ENCODE data around the gene HDHD3. TPM values are rescaled to one million over a fixed set of nuclear protein-coding genes. Genes with fewer than 3 reads are reported as not detected.
A peak's percentile ranks its signal among the peaks of the same experiment; 100 is the strongest.
"Not testable (repeated sequence)": the region's sequence is repeated elsewhere in the genome, so short reads cannot be mapped to it uniquely, and the experiment has no call there.

HDHD3 gene
- total RNA-seq, 1 donor from 2014 or later, result 9.8 TPM

DNA sequence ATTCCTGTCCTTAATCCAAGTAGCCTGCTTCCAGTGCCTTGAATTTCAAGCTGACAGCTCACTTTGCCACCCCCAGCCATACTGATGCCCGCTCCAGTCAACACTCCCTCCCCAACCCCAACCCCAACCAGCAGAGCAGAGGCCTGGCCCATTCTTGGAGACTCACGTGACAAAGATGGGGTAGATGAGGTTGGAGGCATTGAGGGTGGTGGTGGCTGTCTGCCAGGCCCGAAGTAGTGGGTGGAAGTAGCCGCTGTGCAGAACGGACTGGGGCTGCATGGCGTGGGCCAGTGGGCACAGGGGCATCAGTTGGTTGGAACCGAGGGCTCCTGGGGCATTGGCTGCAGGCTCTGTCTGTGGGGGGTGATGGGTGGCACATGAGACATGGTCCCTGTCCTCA is 16.5 kb upstream of the HDHD3 start:
- DNase-seq, result no peak
- no peak for ATAC-seq (ENCODE audit: poor library complexity)
- intact Hi-C loops (cut with DNase I), result no loop called here

DNA sequence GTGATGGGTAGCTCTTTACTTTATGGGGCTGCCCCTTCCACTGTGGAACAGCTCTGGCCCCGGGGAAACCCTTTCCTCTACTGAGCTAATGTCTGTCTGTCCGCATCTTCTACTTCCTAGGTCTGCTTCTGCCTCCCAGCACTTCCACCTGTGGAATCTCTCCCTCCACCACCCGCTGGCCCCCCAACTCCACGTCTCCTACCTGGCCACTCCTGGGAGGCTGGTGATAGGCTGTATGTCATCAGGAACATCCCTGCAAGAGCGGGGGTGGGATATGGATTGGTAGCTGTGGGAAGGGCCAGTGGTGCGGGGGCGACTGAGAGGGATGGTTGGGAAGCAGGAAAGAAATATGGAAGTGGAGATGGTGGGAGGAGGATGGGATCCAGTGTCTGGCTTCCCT is 15.1 kb upstream of the HDHD3 start:
- intact Hi-C loops (cut with DNase I), result no loop called here
- DNase-seq, result no peak
- no peak for ATAC-seq (ENCODE audit: poor library complexity)

DNA sequence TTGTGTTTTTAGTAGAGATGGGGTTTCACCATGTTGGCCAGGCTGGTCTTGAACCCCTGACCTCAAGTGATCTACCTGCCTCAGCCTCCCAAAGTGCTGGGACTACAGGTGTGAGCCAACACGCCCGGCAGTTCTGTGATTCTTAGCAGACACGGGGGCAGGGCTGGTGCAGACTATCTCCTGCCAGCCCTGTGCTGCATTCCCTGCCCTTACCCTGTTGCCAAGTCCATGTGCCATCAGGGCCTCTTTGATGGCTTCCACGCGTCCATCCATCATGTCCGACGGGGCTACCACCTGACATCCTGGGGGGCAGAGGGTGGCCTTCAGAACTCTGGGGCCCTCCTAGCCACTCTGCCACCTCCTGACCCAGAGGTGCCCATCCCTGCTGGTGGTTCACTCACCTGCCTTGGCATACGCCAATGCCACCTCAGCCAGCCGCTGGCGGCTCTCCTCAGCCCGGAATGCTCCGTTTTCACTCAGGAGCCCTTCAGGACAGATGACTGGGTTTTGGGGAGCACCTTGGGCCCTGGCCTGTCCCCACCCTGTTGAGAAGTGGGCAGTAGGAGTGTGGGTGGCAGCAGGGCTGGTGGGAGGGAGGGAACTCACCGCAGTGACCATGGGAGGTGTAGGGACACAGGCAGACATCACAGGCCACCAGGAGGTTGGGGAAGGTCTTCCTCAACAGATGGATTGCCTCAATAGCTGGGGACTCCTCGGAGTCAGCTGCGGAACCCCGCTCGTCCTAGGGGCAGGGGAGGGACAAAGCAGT is 13.6 kb upstream of the HDHD3 start:
- ATAC-seq (ENCODE audit: poor library complexity) (no peak), DNase-seq (no peak)
- intact Hi-C loops (cut with DNase I), result no loop called here

DNA sequence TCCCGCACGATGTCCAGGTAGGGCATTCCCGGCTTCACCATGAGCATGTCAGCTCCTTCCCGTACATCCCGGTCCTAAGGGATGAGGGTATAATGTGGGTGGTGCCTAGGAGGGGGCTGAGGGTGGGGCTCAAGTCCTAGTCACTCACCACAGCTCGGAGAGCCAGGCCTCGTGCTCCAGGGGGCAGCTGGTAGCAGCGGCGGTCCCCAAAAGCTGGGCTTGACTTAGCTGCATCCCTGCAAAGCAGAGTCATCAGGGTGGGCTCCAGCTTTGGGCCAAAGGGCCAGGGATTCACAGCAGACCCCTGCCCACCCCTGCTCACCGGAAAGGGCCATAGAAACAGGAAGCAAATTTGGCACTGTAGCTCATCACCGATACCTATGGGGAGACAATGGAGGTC is 12.7 kb upstream of the HDHD3 start:
- no peak for DNase-seq
- ATAC-seq (ENCODE audit: poor library complexity), result no peak
- intact Hi-C loops (cut with DNase I), result no loop called here

DNA sequence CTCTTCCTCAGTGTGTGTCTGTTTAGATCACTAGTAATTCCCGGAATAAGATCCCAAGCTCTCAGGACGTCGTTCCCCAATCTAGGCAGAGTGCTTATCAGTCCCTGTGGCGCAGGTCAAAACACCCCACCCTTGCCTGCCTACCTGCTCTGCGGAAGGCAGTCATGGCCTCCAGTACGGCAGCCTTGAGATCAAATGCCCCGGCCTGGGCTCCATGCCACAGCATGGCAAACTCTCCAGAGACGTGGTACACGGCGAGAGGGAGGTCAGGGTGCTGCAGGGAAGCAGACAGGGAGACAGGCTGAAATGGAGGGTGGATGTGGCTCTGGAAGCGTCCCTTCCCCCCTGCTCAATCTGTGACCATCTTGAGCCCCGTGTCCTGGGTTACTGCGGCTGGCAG is 12.0 kb upstream of the HDHD3 start:
- DNase-seq (no peak), ATAC-seq (ENCODE audit: poor library complexity) (peak; percentile 16)
- intact Hi-C loops (cut with DNase I), result no loop called here

DNA sequence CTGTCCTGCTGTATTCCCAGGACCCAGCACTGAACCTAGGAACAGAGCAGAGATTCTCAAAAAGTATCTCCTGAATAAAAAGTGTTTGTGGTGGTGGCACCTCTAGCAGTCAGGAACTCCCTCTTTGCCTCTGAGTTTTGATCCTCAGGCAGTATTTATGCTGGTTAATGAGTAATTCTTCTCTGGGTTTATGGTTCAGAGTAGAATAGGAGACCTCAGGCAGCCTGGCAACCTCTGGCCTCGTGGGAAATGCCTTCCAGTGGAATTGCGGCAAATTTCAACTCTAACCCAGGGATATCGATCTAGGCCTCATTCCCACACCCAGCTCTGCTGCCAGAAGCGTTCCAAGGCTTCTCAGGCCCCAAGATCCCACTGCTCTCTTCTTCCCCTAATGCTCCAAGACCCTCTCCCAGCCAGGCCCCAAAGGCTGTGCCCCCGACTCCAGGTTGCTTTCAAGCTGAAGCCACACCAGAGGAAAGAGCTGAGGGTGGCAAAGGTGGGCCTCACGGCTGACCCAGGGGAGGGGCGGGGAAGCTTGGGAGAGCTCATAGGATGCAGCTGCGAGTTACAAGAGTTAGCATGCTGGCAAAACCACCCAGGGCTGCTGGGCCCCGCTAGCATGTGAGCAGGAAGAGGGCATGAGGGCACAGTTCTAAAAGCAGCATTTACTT is 10.9 kb upstream of the HDHD3 start:
- intact Hi-C loops (cut with DNase I), result no loop called here

DNA sequence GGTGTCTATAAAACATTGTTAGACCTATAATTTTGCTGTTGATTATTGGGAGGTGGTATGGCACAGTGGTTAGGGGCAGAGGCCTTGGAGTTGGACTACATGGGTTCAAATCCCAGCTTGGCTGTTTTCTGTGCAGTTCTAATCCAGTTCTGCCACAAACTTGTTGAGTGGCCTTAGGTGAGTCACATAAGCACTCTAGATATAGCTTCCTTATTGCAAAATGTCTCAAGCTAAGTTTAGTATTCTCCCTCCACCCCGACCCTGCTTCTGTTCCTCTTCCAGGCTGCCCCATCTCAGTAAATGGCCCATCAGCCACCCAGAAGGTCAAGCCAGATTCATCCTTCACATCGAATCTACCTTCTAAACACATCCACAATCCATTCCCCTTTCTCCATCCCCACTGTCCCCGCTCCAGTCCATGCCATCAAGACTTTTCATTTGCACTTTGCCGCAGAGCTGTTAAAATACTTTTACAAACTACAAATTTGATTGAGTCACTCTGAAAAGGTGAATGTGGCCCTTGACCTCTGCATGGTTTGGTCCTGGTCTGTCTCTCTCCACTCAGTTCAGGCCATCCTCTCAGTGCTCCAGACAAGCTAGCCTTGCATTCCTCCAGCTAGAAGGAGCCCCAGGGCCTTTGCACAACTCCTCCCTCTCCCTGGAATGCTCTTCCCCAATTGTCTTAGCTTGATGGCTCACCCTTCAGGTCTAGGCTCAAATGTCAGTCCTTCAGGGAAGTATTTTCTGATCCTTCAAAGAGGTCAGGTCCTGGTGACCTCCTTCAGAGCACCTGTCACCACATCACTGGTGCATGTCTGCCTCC is 10.0 kb upstream of the HDHD3 start:
- no peak for ATAC-seq (ENCODE audit: poor library complexity)
- intact Hi-C loops (cut with DNase I), result no loop called here
- no peak for DNase-seq

More for the DNA sequence above, 10.9 kb upstream of the HDHD3 start:
- DNase-seq (no peak), ATAC-seq (ENCODE audit: poor library complexity) (no peak)

DNA sequence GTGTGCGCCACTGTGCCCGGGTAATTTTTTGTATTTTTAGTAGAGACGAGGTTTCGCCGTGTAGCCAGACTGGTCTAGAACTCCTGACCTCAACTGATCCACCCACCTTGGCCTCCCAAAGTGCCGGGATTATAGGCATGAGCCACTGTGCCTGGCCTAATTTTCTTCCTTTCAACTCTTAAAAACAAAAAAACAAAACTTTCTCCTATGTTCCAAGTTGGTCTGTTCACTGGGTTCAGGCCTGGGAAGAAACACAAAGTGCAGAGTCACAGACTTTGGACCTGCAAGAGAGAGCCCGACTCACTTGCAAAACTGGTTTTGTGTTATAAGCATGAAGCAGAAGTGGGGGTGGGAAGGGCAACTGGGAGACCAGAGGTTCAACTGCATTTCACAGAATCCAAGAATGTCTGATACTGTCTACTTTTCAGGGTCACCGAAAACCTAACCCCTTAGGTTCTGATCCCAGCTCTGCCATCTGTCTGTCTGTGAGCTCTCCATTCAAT is 5.2 kb upstream of the HDHD3 start:
- no peak for ATAC-seq (ENCODE audit: poor library complexity)
- intact Hi-C loops (cut with DNase I), result no loop called here
- DNase-seq, result no peak

DNA sequence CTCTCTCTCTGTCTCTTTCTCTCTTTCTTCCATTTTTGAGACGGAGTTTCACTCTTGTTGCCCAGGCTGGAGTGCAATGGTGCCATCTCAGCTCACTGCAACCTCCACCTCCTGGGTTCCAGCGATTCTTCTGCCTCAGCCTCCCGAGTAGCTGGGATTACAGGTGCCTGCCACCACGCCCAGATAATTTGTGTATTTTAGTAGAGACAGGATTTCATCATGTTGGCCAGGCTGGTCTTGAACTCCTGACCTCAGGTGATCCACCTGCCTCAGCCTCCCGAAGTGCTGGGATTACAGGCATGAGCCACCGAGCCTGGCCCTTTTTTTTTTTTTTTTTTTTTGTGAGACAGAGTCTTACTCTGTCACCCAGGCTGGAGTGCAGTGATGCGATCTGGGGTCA is 4.7 kb upstream of the HDHD3 start:
- ATAC-seq (ENCODE audit: poor library complexity); DNase-seq; intact Hi-C loops (cut with DNase I): not testable (repeated sequence)

DNA sequence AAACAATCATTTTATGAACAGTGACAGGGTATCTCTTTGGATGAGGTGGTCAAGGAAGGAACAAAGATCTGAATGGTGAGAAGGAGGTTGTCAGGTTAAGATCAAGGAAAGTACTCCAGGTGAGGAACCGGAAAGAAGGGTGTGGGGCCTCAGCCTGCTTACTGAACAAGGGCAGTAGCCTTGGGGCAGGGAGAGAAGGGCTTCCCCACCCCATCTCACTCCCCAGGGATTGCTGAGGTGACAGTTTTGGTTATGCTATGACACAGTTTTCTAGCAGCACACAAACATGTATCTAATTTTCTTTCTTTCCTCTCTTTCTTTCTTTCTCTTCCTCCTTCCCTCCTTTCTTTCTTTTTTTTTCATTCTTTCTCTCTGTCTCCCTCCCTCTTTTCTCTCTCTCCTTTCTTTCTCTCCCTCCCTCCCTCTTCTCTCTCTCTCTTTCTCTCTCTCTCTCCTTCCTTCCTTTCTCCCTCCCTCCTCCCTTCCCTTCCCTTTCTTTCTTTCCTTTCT is 4.1 kb upstream of the HDHD3 start:
- intact Hi-C loops (cut with DNase I), result no loop called here
- no peak for ATAC-seq (ENCODE audit: poor library complexity)

DNA sequence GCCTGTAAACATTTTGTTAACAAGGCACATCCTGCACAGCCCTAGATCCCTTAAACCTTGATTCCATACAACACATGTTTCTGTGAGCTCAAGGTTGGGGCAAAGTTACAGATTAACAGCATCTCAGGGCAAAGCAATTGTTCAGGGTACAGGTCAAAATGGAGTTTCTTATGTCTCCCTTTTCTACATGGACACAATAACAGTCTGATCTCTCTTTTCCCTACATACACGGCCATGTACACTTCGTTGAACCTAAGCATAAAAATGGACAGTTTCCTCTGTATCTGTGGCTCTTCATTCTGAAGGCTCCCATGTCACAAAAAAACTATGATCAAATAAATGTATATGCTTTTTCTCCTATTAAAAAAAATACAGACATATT is 3.0 kb upstream of the HDHD3 start:
- ATAC-seq (ENCODE audit: poor library complexity); intact Hi-C loops (cut with DNase I); DNase-seq: not testable (repeated sequence)

More for the DNA sequence above, 4.1 kb upstream of the HDHD3 start:
- no peak for DNase-seq

DNA sequence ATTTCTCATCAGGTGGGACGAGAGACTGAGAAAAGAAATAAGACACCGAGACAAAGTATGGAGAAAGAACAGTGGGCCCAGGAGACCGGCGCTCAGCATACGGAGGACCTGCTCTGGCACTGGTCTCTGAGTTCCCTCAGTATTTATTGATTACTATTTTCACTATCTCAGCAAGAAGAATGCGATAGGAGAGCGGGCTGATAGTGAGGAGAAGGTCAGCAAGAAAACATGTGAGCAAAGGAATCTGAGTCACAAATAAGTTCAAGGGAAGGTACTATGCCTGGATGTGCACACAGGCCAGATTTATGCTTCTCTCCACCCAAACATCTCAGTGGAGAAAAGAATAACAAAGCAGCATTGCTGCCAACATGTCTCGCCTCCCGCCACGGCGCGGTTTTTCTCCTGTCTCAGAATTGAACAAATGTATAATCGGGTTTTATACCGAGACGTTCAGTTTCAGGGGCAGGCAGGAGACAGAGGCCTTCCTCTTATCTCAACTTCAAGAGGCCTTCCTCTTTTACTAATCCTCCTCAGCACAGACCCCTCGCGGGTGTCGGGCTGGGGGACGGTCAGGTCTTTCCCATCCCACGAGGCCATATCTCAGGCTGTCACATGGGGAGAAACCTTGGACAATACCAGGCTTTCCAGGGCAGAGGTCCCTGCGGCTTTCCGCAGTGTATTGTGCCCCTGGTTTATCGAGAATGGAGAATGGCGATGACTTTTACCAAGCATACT is 2.5 kb upstream of the HDHD3 start:
- ATAC-seq (ENCODE audit: poor library complexity); DNase-seq; intact Hi-C loops (cut with DNase I): not testable (repeated sequence)

DNA sequence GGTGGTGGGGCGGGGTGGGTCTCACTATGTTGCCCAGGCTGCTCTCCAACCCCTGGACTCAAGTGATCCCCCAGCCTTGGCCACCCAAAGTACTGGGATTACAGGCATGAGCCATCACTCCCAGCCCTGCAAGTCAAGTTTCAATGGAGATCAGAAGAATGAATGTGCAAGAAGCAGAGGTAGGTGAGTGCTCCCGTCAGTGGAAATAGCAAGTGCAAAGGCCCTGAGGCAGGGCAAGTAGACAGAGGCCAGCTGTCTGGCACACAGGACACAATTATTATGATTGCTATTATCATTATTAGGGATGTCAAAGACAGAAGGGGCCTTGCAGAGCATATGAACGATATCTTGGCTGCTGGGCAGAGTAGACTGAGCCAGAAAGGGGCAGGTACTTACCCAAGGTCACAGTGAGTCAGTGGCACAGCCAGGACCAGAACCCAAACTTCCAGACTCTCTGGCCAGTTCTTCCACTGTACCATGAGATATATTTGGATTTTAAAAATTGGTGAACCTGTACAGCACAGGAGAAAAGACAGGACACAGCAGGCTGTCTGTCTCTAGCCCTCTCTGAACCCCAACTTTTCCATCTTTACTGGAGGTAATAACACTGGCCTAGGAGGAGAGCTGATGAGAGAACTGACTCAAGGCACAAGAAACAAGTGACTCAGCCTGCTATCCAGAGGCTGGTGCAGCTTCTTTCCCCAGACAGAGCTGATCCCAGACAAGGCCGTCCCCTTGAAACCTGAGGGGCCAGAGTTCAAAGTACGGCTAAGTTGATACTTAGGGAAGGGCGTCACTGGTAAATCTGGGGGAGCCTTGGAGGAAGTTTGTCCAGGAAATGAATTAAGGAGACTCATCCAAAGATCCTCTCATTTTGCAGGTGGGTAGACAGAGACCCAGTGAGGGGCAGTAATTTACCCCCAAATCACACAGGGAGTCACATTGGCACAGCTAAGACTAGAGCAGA is 1.4 kb downstream of the HDHD3 start:
- intact Hi-C loops (cut with DNase I), result no loop called here
- ATAC-seq (ENCODE audit: poor library complexity) (no peak), DNase-seq (no peak)

DNA sequence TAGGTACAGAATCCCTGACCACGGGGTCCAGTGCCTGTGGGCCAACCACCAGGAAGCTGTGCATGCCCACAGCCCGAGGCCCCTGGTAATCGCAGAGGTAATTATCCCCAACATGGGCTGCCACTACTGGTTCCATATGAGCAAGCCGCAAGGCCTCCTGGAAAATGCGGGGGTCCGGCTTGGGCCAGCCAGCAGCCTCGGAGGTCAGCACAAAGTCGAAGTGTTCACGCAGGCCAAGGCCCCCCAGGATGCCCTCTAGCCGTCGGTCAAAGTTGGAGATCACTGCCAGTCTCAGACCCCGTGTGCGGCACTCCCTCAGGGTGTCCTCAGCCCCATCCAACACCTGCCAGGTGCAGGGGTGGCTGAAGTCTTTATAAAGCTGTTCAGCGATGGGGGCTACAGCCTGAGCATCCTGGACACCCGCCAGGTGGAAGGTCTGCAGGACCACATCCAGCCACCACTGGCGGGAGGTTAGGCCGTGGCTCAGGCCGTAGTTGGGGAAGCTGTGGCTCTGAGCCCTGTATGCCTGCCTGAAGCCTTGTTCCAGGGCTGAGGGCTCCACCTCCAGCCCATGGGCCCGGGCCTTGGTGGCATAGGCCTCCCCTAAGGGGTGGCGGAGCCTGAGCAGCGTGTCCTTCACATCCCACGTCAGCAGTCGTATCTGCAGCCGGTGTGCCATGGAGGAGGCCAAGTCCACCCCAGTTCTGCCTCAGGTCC is 3.0 kb downstream of the HDHD3 start:
- no peak for DNase-seq
- no peak for ATAC-seq (ENCODE audit: poor library complexity)
- intact Hi-C loops (cut with DNase I), result no loop called here

DNA sequence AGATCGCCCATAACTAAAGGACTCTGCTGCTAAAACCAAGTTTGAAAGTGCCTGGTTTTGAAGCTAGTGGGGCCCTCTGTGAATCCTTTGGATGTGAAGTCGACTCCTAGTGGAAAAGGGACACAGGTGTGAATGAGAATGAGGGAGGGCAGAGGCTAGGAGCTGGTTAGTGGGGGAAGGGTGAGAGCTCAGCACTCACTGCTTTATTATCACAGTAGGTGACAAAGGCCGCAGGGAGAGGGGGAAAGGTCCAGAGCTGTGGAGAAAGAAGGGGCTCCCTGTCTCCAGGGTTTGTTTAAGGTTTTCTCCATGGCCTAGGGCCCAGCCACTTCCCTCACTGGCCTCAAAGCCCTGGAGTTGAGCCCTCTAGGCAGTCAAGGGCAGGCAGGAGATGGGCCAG is 3.5 kb downstream of the HDHD3 start:
- DNase-seq (no peak), ATAC-seq (ENCODE audit: poor library complexity) (no peak)
- intact Hi-C loops (cut with DNase I), result no loop called here

DNA sequence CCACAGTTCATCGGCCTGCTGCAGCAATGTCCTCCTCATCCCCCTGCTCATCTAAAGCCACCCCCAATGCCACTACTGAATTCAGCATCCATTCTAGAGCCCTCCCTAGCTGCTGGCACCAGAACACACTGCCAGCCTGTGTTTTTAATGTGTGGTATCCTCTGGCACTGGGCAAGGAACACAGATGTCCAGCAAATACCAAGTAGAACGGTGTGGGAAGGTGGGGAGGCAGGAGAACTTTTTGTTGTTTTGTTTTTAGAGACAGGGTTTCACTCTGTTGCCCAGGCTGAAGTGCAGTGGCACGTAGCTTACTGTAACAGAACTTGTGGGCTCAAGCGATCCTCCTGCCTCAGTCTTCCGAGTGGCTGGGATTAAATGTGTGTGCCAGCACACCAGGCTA is 4.7 kb downstream of the HDHD3 start:
- intact Hi-C loops (cut with DNase I), result no loop called here

DNA sequence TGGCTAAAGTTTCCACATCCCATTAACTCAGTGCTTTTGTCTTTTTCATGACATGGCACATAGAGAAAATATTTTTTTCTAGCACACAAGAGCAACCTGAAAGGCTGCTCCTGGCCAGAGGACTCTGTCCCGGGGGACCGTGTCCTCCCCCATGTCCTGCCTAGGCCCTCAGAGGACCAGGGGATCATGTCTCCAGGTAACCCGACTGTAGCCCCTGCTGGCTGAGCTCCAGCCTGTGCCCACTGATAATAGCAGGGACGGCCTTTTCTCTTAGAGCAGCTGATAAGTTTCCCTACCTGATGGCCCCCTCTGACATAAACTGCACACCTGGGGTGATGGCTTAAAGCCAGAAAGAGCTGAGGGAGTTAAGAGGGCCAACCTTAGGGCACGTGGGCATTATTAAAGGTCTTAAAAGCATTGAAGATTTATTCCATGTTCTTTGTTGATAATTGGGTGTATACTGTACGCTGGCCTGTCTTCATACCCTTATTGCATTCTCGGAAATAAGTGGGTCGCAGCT is 5.9 kb downstream of the HDHD3 start:
- DNase-seq (no peak), ATAC-seq (ENCODE audit: poor library complexity) (no peak)
- intact Hi-C loops (cut with DNase I), result no loop called here

More for the DNA sequence above, 4.7 kb downstream of the HDHD3 start:
- no peak for DNase-seq
- ATAC-seq (ENCODE audit: poor library complexity), result no peak
